Measurements from ENCODE around the gene TRIM44.

- TF ChIP-seq CTCF (conservative IDR thresholded peaks at IDR 0.05; ENCODE audit: low read depth, low read length) (no peak), EZH2 (IDR thresholded peaks at IDR 0.05; ENCODE audit: borderline replicate concordance, low read depth, low read length, poor library complexity, severe bottlenecking) (no peak)
Observed at GRCh38 chr11:35841733-35842132, 179.2 kb downstream of the TRIM44 start.
